Skeletal muscle tissue (tissue), 4 donors: ENCODE results near the gene PALB2. TPM values are rescaled to one million over a fixed set of nuclear protein-coding genes. Genes with fewer than 3 reads are reported as not detected.
"Not testable (repeated sequence)": the region's sequence is repeated elsewhere in the genome, so short reads cannot be mapped to it uniquely, and the experiment has no call there.

Experiments
- H3K27ac ChIP-seq: one replicate; pipeline ENCODE4 v1.7.0; 2013; ENCODE audit warnings: mild to moderate bottlenecking, low read depth, low read length, inconsistent platforms
- H3K27me3 ChIP-seq, 3 donors: one replicate each; pipeline ENCODE4 v1.7.0; 2013; ENCODE audit warnings: low read length in 3 of 3; ENCODE audit not compliant: control insufficient read depth in 3 of 3, insufficient read depth in 3 of 3
- H3K36me3 ChIP-seq, 3 donors: one replicate each; pipeline ENCODE4 v1.7.0; 2013; ENCODE audit warnings: low read length in 3 of 3; ENCODE audit not compliant: control insufficient read depth in 3 of 3, insufficient read depth in 3 of 3
- H3K4me1 ChIP-seq, 3 donors: one replicate each; pipeline ENCODE4 v1.7.0; 2013; ENCODE audit warnings: low read length in 3 of 3, mild to moderate bottlenecking in 3 of 3; ENCODE audit not compliant: control insufficient read depth in 3 of 3, insufficient read depth in 3 of 3
- H3K4me3 ChIP-seq, 3 donors: one replicate each; pipeline ENCODE4 v1.7.0; 2013; ENCODE audit warnings: low read length in 3 of 3
- H3K9ac ChIP-seq, 3 donors: one replicate each; pipeline ENCODE4 v1.7.0; 2013; ENCODE audit warnings: low read length in 3 of 3, mild to moderate bottlenecking in 3 of 3, moderate library complexity in 2 of 3, low read depth in 1 of 3
- H3K9me3 ChIP-seq, 3 donors: one replicate each; pipeline ENCODE4 v1.7.0; 2013; ENCODE audit warnings: low read length in 3 of 3; ENCODE audit not compliant: control insufficient read depth in 3 of 3
- total RNA-seq: library from RNA; depleted of rRNA; stranded (reverse); fragments of >200 nt; gene quantifications from one replicate; pipeline ENCODE4 v1.2.3, GENCODE V29; 2014
- donor health status: Osteomylitis.

The PALB2 gene
- total RNA-seq, 1 donor from 2014 or later: 14.1 TPM

GRCh38 chr16:23587726-23588125 is 53.4 kb downstream of the PALB2 start:
- peaks cover 7 to 15% (median 13%) of the 10 kb centered on the region in 3 donors for H3K4me1 ChIP-seq
- H3K27me3 ChIP-seq: no peaks in the 10 kb centered on the region
- no peak overlapping the region for H3K9ac ChIP-seq
- H3K27ac ChIP-seq: no peak overlapping the region
- no peak overlapping the region for H3K4me3 ChIP-seq
- no peaks in the 10 kb centered on the region for H3K9me3 ChIP-seq
- peaks cover 40 to 70% (median 51%) of the 10 kb centered on the region in 3 donors for H3K36me3 ChIP-seq

GRCh38 chr16:23584186-23585076 is 56.7 kb downstream of the PALB2 start:
- H3K27me3 ChIP-seq: no peaks in the 10 kb centered on the region
- no peak overlapping the region for H3K9ac ChIP-seq
- peaks cover 43 to 65% (median 52%) of the 10 kb centered on the region in 3 donors for H3K36me3 ChIP-seq
- H3K4me1 ChIP-seq: peaks cover 4 to 7% (median 4%) of the 10 kb centered on the region in 3 donors
- no peaks in the 10 kb centered on the region for H3K9me3 ChIP-seq
- no peak overlapping the region for H3K27ac ChIP-seq
- no peak overlapping the region for H3K4me3 ChIP-seq

- H3K4me3 ChIP-seq, H3K27me3 ChIP-seq, H3K9ac ChIP-seq, H3K27ac ChIP-seq, H3K4me1 ChIP-seq, H3K9me3 ChIP-seq: not testable (repeated sequence)
- peaks cover 46 to 65% (median 59%) of the 10 kb centered on the region in 3 donors for H3K36me3 ChIP-seq
Observed at GRCh38 chr16:23583271-23583670, 57.8 kb downstream of the PALB2 start.

- Histone ChIP-seq H3K27me3 (no peaks in the 10 kb centered on the region), H3K36me3 (peaks cover 39 to 65% (median 50%) of the 10 kb centered on the region in 3 donors), H3K4me3 (no peak overlapping the region), H3K27ac (no peak overlapping the region), H3K9me3 (no peaks in the 10 kb centered on the region), H3K9ac (no peak overlapping the region), H3K4me1 (peaks cover 0 to 2% (median 0%) of the 10 kb centered on the region in 3 donors)
Observed at GRCh38 chr16:23581764-23582163, 59.3 kb downstream of the PALB2 start.

- H3K36me3 ChIP-seq: peaks cover 38 to 64% (median 45%) of the 10 kb centered on the region in 3 donors
- no peak overlapping the region for H3K27ac ChIP-seq
- no peaks in the 10 kb centered on the region for H3K27me3 ChIP-seq
- H3K4me3 ChIP-seq: no peak overlapping the region
- H3K9ac ChIP-seq: no peak overlapping the region
- H3K9me3 ChIP-seq: no peaks in the 10 kb centered on the region
- H3K4me1 ChIP-seq: peaks cover 0 to 2% (median 0%) of the 10 kb centered on the region in 3 donors
Observed at GRCh38 chr16:23580391-23580790, 60.7 kb downstream of the PALB2 start.

- peaks cover 30 to 54% (median 42%) of the 10 kb centered on the region in 3 donors for H3K36me3 ChIP-seq
- H3K27me3 ChIP-seq: no peaks in the 10 kb centered on the region
- no peak overlapping the region for H3K4me3 ChIP-seq
- H3K9me3 ChIP-seq: no peaks in the 10 kb centered on the region
- no peak overlapping the region for H3K9ac ChIP-seq
- H3K27ac ChIP-seq: no peak overlapping the region
- H3K4me1 ChIP-seq: peaks cover 0 to 2% (median 0%) of the 10 kb centered on the region in 3 donors
Observed at GRCh38 chr16:23579371-23579770, 61.7 kb downstream of the PALB2 start.

GRCh38 chr16:23578101-23578830 is 62.8 kb downstream of the PALB2 start:
- Histone ChIP-seq H3K36me3 (peaks cover 31 to 53% (median 46%) of the 10 kb centered on the region in 3 donors), H3K27me3 (no peaks in the 10 kb centered on the region), H3K9ac (no peak overlapping the region), H3K4me3 (no peak overlapping the region), H3K27ac (no peak overlapping the region), H3K9me3 (no peaks in the 10 kb centered on the region), H3K4me1 (peaks cover 2 to 6% (median 4%) of the 10 kb centered on the region in 3 donors)

GRCh38 chr16:23577493-23577892 is 63.6 kb downstream of the PALB2 start:
- Histone ChIP-seq H3K9ac (no peak overlapping the region), H3K4me3 (no peak overlapping the region), H3K36me3 (peaks cover 31 to 60% (median 54%) of the 10 kb centered on the region in 3 donors), H3K27me3 (no peaks in the 10 kb centered on the region), H3K9me3 (no peaks in the 10 kb centered on the region), H3K4me1 (peaks cover 2 to 14% (median 11%) of the 10 kb centered on the region in 3 donors), H3K27ac (no peak overlapping the region)

- no peaks in the 10 kb centered on the region for H3K27me3 ChIP-seq
- H3K27ac ChIP-seq: no peak overlapping the region
- no peak overlapping the region for H3K4me3 ChIP-seq
- H3K4me1 ChIP-seq: peaks cover 2 to 21% (median 11%) of the 10 kb centered on the region in 3 donors
- no peak overlapping the region for H3K9ac ChIP-seq
- H3K9me3 ChIP-seq: no peaks in the 10 kb centered on the region
- H3K36me3 ChIP-seq: peaks cover 34 to 61% (median 57%) of the 10 kb centered on the region in 3 donors
Observed at GRCh38 chr16:23575834-23576233, 65.3 kb downstream of the PALB2 start.

GRCh38 chr16:23573817-23574216 is 67.3 kb downstream of the PALB2 start:
- Histone ChIP-seq H3K27me3 (no peaks in the 10 kb centered on the region), H3K9me3 (no peaks in the 10 kb centered on the region), H3K9ac (no peak overlapping the region), H3K4me1 (peaks cover 2 to 21% (median 11%) of the 10 kb centered on the region in 3 donors), H3K36me3 (peaks cover 29 to 58% (median 57%) of the 10 kb centered on the region in 3 donors), H3K4me3 (no peak overlapping the region), H3K27ac (no peak overlapping the region)
